ENCODE measurements around the gene CACNA2D3. TPM values are rescaled to one million over a fixed set of nuclear protein-coding genes. Genes with fewer than 3 reads are reported as not detected.

The CACNA2D3 gene
- total RNA-seq: 4.9 TPM

DNA sequence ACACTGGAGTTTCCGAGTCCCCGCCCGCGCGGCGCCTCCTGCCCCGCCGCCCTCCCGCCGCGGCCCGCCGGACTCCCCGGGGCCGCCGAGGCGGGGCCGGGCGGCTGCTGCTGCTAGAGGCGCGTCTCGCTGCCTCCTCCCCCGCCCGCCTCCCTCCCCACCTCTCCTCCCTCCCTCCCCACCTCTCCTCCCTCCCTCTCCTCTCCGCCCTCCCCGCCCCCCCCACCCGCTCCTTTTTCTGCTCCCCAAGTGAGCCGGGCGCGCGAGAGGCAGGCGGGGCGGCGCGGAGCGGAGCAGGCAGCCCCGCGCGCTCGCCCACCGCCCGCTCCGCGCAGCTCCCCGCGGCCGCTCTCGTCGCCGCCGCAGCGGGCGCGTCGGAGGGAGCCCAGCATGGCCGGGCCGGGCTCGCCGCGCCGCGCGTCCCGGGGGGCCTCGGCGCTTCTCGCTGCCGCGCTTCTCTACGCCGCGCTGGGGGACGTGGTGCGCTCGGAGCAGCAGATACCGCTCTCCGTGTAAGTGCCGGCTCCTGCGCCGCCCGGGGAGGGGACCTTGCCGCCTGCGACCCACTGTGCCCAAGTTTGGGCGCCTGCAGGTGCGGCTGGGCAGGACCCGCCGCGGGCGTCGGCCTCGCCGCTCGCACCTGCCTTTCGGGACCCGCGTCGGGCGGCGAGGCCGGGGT lies at the start of gene CACNA2D3:
Gene CACNA2D3 (plus strand): TSS at position 229 of the 679 bp plus-strand sequence.

DNA sequence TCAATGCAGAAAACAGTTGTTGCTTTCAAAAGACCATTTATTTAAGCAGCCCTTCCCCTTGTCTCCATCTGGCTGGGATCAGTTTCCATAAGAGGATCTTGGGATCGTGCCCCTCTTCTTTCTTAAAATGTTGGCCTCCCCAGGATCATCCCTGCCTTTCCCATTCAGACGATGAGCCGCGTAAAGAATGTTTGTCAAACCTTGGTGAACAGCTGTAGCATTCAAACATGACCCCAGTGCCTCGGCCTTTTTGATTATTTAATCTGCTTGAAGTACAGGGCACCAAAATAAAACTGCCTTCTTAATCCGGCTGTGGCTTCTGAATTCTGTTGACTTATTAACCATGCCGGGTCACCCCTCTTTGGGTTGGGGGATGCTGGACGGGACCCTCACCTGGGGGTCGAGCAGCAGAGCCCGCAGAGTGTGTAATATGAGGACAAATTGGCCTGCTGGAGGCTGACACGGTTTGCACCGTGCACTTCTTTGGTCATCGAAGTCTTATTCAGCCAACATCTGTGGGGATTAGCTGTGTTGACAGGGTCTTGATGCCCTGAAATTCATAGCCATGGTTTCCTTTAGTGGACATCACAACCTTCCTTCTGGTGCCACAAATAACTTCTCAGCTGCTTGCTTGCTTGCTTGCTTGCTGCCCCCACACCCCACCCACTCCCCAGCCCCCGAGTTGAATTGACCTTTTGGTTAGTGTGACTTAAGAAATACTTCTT lies 805.9 kb downstream of the CACNA2D3 start, which contains the start of gene LRTM1:
Gene LRTM1 (minus strand): TSS at position 14 of the 725 bp plus-strand sequence. CDS start 148 bp downstream, outside the sequence.

Other genes with a start within 250 kb of the CACNA2D3 start
- gene ACTR8, start 240.4 kb upstream of the CACNA2D3 start, total RNA-seq: 61.1 TPM
- 42.9 TPM for gene SELENOK, start 230.7 kb upstream of the CACNA2D3 start, total RNA-seq

Data from camera-type eye (tissue), 1 donor.